Astrocyte (in vitro differentiated cells and primary cell): ENCODE measurements around the gene CFAP58. TPM values are rescaled to one million over a fixed set of nuclear protein-coding genes. Genes with fewer than 3 reads are reported as not detected.

Source experiments
- DNase-seq: peaks from one replicate; pipeline ENCODE4 v3.0.0-alpha.2; 2010; ENCODE audit warnings: low read depth
- FAIRE-seq: peaks from 2 replicates; lab custom pipeline; 2011; peaks lifted over from hg19 to GRCh38; lab: Jason Lieb, UNC
- H2AFZ ChIP-seq: 2 replicates; pipeline ENCODE4 v1.6.0; 2012; ENCODE audit warnings: low read depth, low read length, inconsistent platforms
- H3K27ac ChIP-seq: 2 replicates; pipeline ENCODE4 v1.5.1; 2011; ENCODE audit warnings: low read depth, low read length, inconsistent platforms
- H3K27me3 ChIP-seq: 2 replicates; pipeline ENCODE4 v1.6.0; 2011; ENCODE audit warnings: low read length, inconsistent platforms; ENCODE audit not compliant: insufficient read depth
- H3K36me3 ChIP-seq: 2 replicates; pipeline ENCODE4 v1.5.1; 2011; ENCODE audit warnings: low read length, inconsistent platforms; ENCODE audit not compliant: insufficient read depth
- H3K4me1 ChIP-seq: 2 replicates; pipeline ENCODE4 v1.5.1; 2011; ENCODE audit warnings: low read length, inconsistent platforms; ENCODE audit not compliant: insufficient read depth
- H3K4me2 ChIP-seq: 2 replicates; pipeline ENCODE4 v1.6.0; 2012; ENCODE audit warnings: low read length, inconsistent platforms
- H3K4me3 ChIP-seq: 2 replicates; pipeline ENCODE4 v1.5.1; 2011; ENCODE audit warnings: low read depth, mild to moderate bottlenecking, low read length, inconsistent platforms; ENCODE audit not compliant: insufficient read depth
- H3K79me2 ChIP-seq: 2 replicates; pipeline ENCODE4 v1.6.0; 2012; ENCODE audit warnings: mild to moderate bottlenecking, low read length, inconsistent platforms; ENCODE audit not compliant: insufficient read depth
- H3K9ac ChIP-seq: 2 replicates; pipeline ENCODE4 v1.6.0; 2012; ENCODE audit warnings: mild to moderate bottlenecking, low read length, inconsistent platforms
- H3K9me3 ChIP-seq: 2 replicates; pipeline ENCODE4 v1.5.1; 2012; ENCODE audit warnings: low read depth, mild to moderate bottlenecking, low read length, inconsistent platforms; ENCODE audit not compliant: insufficient read depth
- H4K20me1 ChIP-seq: 2 replicates; pipeline ENCODE4 v1.6.0; 2012; ENCODE audit warnings: low read length, inconsistent platforms; ENCODE audit not compliant: insufficient read depth
- H3K27ac Mint-ChIP-seq: one replicate; pipeline ENCODE4 v1.8.0; 2021; ENCODE audit warnings: mild to moderate bottlenecking, mixed read lengths; ENCODE audit not compliant: unreplicated experiment
- H3K27me3 Mint-ChIP-seq: one replicate; pipeline ENCODE4 v1.8.0; 2021; ENCODE audit warnings: low read depth, mixed read lengths; ENCODE audit not compliant: unreplicated experiment
- H3K36me3 Mint-ChIP-seq: one replicate; pipeline ENCODE4 v1.8.0; 2021; ENCODE audit warnings: low read depth, mixed read lengths; ENCODE audit not compliant: unreplicated experiment
- H3K4me1 Mint-ChIP-seq: one replicate; pipeline ENCODE4 v1.8.0; 2021; ENCODE audit warnings: low read depth, mixed read lengths; ENCODE audit not compliant: unreplicated experiment
- H3K4me3 Mint-ChIP-seq: one replicate; pipeline ENCODE4 v1.8.0; 2021; ENCODE audit warnings: mild to moderate bottlenecking, moderate library complexity, mixed read lengths; ENCODE audit not compliant: unreplicated experiment
- H3K9me3 Mint-ChIP-seq: one replicate; pipeline ENCODE4 v1.8.0; 2021; ENCODE audit warnings: mild to moderate bottlenecking, mixed read lengths; ENCODE audit not compliant: unreplicated experiment
- EZH2 ChIP-seq: IDR thresholded peaks from 2 replicates; pipeline ENCODE4 v1.6.1; 2012; ENCODE audit warnings: mild to moderate bottlenecking, low read length, inconsistent platforms; ENCODE audit not compliant: insufficient read depth
- total RNA-seq: library from RNA; stranded (reverse); gene quantifications from 2 replicates; pipeline ENCODE4 v1.2.1, GENCODE V29; 2021
- TF ChIP-seq, protein P1 (sequence below): IDR thresholded peaks from 2 replicates; pipeline ENCODE4 v1.5.1; 2011; ENCODE audit warnings: low read depth, mild to moderate bottlenecking, inconsistent platforms, low read length, moderate library complexity; ENCODE audit not compliant: insufficient read depth

Gene CFAP58
- total RNA-seq, 1 donor from 2014 or later, result 0.86 TPM

DNA sequence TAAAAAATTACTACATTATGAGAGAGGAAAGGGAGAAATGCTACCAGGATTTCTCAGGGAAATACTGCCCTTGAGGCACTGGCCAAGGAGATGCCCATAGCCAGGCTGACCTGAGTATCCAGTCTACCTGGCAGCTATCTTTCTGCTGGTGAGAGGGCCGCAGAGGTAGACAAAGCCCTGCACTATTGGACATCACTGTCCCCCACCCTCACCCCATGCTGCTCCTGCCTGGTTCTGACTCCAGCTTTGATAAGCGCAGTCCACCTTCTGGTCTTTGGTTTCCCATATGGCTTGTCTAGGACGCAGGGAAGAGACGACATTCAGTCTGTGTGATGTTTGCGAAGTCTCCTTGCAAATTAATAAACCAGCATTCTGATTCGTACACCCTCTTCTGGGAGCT lies 19.1 kb upstream of the CFAP58 start:
- no peaks in the 10 kb centered on the region for H3K27me3 Mint-ChIP-seq
- no peak overlapping the region for H2AFZ ChIP-seq
- H3K9me3 Mint-ChIP-seq, result no peaks in the 10 kb centered on the region
- H3K4me3 Mint-ChIP-seq, result no peak overlapping the region
- H3K36me3 ChIP-seq, result peaks cover 5% of the 10 kb centered on the region
- peaks cover 72% of the 10 kb centered on the region for H3K4me1 ChIP-seq
- H3K9me3 ChIP-seq, result no peaks in the 10 kb centered on the region
- H3K79me2 ChIP-seq, result peaks cover 85% of the 10 kb centered on the region
- H3K4me2 ChIP-seq, result peak overlapping the region; percentile 94
- no peak overlapping the region for H3K4me3 ChIP-seq
- DNase-seq, result no peak
- H3K36me3 Mint-ChIP-seq, result no peaks in the 10 kb centered on the region
- H4K20me1 ChIP-seq, result peaks cover 74% of the 10 kb centered on the region
- H3K9ac ChIP-seq, result peak overlapping the region; percentile 99
- peak overlapping the region; percentile 12 for H3K27ac Mint-ChIP-seq
- H3K27me3 ChIP-seq, result no peaks in the 10 kb centered on the region
- H3K27ac ChIP-seq, result no peak overlapping the region
- FAIRE-seq, result no peak
- H3K4me1 Mint-ChIP-seq, result peaks cover 44% of the 10 kb centered on the region
- TF ChIP-seq, protein P1, sequence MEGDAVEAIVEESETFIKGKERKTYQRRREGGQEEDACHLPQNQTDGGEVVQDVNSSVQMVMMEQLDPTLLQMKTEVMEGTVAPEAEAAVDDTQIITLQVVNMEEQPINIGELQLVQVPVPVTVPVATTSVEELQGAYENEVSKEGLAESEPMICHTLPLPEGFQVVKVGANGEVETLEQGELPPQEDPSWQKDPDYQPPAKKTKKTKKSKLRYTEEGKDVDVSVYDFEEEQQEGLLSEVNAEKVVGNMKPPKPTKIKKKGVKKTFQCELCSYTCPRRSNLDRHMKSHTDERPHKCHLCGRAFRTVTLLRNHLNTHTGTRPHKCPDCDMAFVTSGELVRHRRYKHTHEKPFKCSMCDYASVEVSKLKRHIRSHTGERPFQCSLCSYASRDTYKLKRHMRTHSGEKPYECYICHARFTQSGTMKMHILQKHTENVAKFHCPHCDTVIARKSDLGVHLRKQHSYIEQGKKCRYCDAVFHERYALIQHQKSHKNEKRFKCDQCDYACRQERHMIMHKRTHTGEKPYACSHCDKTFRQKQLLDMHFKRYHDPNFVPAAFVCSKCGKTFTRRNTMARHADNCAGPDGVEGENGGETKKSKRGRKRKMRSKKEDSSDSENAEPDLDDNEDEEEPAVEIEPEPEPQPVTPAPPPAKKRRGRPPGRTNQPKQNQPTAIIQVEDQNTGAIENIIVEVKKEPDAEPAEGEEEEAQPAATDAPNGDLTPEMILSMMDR, result no peak
- TF ChIP-seq EZH2, result no peak

DNA sequence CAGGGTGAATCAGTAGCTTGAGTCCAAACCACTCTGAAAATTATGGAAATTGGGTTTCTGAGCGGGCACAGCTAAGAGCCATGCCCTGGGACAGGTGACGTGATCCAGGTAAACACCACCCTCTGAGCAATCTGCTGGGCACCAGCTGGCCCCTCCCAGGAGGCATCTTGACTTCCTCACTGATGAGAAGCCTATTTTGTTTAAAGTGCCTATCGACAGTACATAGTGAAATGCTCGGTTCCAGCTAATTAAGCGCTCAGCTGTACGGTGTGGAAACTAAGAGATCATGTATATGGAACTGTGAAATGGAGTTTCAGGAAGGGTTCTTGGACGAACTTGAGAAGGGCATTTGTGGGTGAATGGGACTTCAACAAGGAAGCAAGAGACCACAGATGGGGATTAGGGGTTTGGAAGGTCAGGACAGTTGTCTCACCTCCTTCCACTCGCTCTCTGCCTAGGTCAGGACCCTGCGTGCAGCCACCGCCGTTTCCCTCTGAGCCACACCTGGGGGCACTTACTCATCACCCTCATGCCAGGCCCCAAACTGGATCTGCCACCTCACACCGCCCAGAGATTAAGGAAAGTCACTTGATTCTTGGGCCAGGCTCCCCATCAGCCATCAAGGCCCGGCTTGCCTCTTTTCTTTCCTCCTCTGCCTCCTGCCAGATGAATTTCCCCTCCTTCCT lies 18.5 kb upstream of the CFAP58 start:
- H3K9ac ChIP-seq, result peak overlapping the region; percentile 99
- peaks cover 69% of the 10 kb centered on the region for H4K20me1 ChIP-seq
- peak overlapping the region; percentile 94 for H3K4me2 ChIP-seq
- Mint-ChIP-seq H3K4me1 (peaks cover 41% of the 10 kb centered on the region), H3K4me3 (peak overlapping the region; percentile 17), H3K36me3 (no peaks in the 10 kb centered on the region), H3K27ac (peak overlapping the region; percentile 12), H3K9me3 (no peaks in the 10 kb centered on the region), H3K27me3 (no peaks in the 10 kb centered on the region)
- H2AFZ ChIP-seq, result no peak overlapping the region
- peaks cover 72% of the 10 kb centered on the region for H3K4me1 ChIP-seq
- peaks cover 5% of the 10 kb centered on the region for H3K36me3 ChIP-seq
- no peak overlapping the region for H3K27ac ChIP-seq
- no peak for TF ChIP-seq EZH2
- TF ChIP-seq, protein P1, result no peak
- no peaks in the 10 kb centered on the region for H3K27me3 ChIP-seq
- peak overlapping the region; percentile 4 for H3K4me3 ChIP-seq
- no peaks in the 10 kb centered on the region for H3K9me3 ChIP-seq
- DNase-seq (no peak), FAIRE-seq (no peak)
- peaks cover 85% of the 10 kb centered on the region for H3K79me2 ChIP-seq

DNA sequence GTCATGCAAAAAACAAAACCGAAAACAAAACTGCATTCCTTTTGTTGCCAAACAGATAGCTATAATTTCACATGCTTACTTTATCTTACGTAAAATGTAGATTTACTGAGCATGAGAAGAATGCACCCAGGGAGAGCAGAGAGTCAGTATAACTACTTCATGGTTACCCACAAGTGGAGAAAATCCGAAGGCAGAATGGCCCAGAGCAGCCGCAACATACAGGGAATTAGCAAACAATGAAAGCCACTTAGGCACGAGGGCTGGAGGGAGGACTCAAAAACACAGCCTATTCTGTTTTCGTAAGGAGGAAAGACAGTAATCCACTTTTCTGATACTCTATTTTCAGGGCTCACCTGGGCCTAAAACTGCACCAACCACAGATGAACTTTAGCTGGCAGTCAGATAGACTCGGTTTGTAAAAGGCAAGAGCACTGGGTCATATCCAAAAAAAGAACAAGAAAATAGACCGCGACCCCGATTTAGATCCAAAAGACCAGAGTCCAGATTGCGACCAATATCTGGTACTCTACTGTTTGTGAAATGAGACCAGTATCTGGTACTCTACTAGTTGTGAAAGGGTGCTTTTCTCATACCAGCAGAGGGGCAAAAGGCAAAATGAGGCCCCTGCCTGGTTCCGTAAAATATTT lies 16.7 kb upstream of the CFAP58 start:
- Histone ChIP-seq H3K9me3 (no peaks in the 10 kb centered on the region), H3K27ac (peak overlapping the region; percentile 99), H2AFZ (no peak overlapping the region), H3K4me1 (peaks cover 57% of the 10 kb centered on the region), H3K36me3 (peaks cover 5% of the 10 kb centered on the region), H3K4me3 (peak overlapping the region; percentile 87), H3K4me2 (peak overlapping the region; percentile 94), H3K27me3 (no peaks in the 10 kb centered on the region), H4K20me1 (peaks cover 55% of the 10 kb centered on the region), H3K79me2 (peaks cover 67% of the 10 kb centered on the region), H3K9ac (peak overlapping the region; percentile 99)
- peak; percentile 84 for DNase-seq
- Mint-ChIP-seq H3K9me3 (no peaks in the 10 kb centered on the region), H3K36me3 (no peaks in the 10 kb centered on the region), H3K4me1 (peaks cover 23% of the 10 kb centered on the region), H3K27me3 (no peaks in the 10 kb centered on the region), H3K27ac (peak overlapping the region; percentile 78), H3K4me3 (peak overlapping the region; percentile 91)
- TF ChIP-seq, protein P1, result no peak
- TF ChIP-seq EZH2, result no peak
- FAIRE-seq, result no peak
